GM19438 (cell line): ENCODE measurements around the gene MGRN1.
"Not testable (repeated sequence)": the region's sequence is repeated elsewhere in the genome, so short reads cannot be mapped to it uniquely, and the experiment has no call there.

Source experiments
- ATAC-seq: cut with Tn5 transposase; IDR thresholded peaks from one replicate; pipeline ENCODE4 v1.9.1; 2021; ENCODE audit warnings: low read depth; ENCODE audit not compliant: unreplicated experiment

MGRN1 gene

GRCh38 chr16:4649744-4650442 lies 25.3 kb downstream of the MGRN1 start:
- no peak for ATAC-seq

- ATAC-seq = not testable (repeated sequence)
These were observed 25.9 kb downstream of the MGRN1 start for GRCh38 chr16:4650443-4651074.

DNA sequence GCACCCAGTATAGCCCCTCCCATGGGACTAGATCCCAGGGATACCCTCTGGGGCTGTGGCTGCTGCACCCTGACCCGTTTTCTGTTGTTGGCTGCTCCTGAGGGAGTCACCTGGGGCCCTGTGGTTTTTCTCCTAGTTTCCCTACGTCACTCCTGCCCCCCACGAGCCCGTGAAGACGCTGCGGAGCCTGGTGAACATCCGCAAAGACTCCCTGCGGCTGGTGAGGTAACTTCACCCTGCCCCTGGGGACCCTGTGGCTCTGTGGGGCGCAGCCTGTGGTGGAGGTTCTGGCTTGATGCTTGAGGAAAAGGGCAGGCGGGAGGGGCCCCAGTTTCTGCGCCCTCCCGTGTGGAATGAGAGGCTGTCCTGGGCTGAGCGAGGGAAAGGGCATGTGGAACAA lies 27.2 kb downstream of the MGRN1 start:
- ATAC-seq = no peak

- ATAC-seq = no peak
These were observed 27.9 kb downstream of the MGRN1 start for GRCh38 chr16:4652561-4652960.

GRCh38 chr16:4654011-4654963 lies 29.7 kb downstream of the MGRN1 start:
- no peak for ATAC-seq

DNA sequence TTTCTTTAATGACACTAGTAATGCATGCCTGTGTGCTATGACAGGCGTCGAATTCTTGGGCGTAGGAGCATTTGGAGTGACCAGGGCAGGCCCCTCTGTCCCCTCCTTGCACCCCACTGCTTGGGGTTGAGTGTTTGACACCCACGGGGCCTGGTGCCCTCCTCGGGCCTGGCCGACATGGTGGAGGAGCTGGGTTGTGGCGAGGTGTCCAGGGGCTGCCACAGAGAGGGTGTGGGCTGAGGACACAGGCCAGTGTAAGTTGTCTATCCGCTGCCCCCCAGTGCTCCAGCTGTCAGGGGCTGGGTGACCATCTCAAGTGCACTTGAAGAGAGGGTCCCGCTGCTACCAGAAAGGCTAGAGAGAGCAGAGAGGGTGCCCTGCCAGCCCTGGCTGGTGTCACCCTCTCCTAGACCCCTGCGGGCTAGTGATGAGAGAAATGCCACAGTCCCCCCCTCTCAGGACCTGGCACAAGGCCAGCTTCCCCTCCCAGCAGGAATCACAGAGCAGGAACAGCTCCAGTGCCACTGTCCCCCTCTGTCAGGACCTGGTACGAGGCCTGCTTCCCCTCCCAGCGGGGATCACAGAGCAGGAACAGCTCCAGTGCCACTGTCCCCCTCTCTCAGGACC lies 30.5 kb downstream of the MGRN1 start:
- ATAC-seq = no peak

- no peak for ATAC-seq
These were observed 31.2 kb downstream of the MGRN1 start for GRCh38 chr16:4655801-4656200.

DNA sequence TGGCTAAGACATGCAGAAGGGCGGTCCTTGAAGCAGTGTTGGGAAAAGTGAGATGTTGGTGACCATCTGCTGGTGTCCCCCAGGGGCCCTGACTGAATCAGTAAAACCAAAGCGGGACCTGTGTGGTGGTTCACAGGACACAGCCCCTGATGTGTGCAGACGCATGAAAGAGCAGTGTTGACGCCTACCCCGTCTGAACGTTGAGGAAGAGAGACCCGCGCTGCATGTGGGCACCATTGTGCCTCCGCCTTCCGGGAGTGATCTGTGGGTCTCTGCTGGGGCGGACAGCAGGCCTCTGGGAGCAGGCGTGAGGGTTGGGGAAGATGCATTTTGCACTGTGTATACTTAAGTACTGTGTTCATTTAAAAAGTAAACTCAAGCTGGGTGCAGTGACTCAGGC lies 31.6 kb downstream of the MGRN1 start:
- no peak for ATAC-seq

- ATAC-seq = no peak
These were observed 32.4 kb downstream of the MGRN1 start for GRCh38 chr16:4656695-4657686.

GRCh38 chr16:4659363-4660353 lies 35.0 kb downstream of the MGRN1 start:
- ATAC-seq = no peak

- ATAC-seq = no peak
These were observed 35.9 kb downstream of the MGRN1 start for GRCh38 chr16:4660454-4661007.

GRCh38 chr16:4661661-4662060 lies 37.0 kb downstream of the MGRN1 start:
- no peak for ATAC-seq

DNA sequence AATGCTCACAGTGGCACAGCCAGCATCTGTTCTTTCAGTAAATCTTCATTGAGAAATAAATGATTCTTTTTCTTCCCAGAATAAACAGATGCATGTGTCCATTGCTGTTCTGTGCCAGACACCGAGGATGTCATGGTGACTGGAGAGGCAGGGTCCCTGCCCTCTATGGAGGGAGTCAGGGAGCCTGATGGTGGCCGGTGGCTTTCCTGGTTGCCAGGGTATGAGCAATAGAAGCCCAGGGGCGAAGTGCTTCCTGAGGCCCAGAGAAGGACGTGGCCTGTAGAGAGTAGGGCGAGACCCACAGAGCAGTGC lies 38.8 kb downstream of the MGRN1 start:
- ATAC-seq = no peak

- ATAC-seq = no peak
These were observed 39.3 kb downstream of the MGRN1 start for GRCh38 chr16:4663777-4664465.

GRCh38 chr16:4664538-4665418 lies 40.2 kb downstream of the MGRN1 start:
- no peak for ATAC-seq

DNA sequence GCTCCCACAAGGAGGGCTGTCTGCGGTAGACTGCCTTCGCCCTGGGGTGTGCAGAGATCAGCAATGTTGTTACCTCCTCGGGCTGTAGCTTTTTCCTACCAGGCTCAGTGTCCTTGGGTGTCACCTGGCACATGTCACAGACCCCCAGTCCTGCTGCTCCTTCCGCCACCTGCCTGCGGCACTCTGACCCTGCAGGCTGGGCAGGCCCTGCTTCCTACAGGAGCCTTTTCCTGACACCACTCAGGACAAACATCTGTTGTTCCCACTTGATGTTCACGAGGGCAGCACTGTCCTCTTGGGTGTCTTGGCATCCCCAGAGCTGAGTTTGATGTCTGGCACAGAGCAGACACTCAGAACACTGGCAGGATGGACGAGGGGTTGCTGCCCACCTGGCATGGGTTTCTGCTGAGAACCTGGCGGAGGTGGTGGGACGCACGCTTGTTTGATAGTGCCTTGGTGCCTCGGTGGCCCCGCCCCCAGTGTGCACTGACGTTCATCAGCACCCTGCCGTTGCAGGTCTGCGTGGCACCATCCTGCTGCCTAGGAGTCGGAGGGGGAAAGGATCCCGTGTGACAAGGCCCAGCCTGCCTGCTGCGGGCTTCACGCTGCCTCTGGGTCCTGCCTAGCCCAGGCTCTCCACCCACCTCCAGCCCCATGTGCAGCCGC lies 42.0 kb downstream of the MGRN1 start:
- ATAC-seq = no peak
